ENCODE measurements around the gene HNRNPA0. TPM values are rescaled to one million over a fixed set of nuclear protein-coding genes. Genes with fewer than 3 reads are reported as not detected.

The HNRNPA0 gene
- total and polyA plus RNA-seq, 9 of the 15 experiments (the other 6 are each of a cell fraction or from before 2014, with no cell fraction given) = 5.0 to 33.3 (median 10.7) TPM

DNA sequence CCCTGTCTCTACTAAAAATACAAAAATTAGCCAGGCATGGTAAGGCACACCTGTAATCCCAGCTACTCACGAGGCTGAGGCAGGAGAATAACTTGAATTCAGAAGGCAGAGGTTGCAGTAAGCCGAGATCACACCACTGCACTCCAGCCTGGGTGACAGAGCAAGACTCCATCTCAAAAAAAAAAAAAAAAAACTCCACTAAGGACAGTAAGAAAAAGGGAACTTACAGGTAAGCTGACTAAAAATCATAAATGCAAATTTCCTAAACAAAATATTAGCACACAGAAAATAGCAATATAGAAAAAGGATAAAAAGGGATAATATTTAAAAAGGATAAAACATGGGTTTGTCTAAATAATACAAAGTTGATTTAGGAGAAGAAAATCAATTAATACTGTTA, 27.9 kb upstream of the HNRNPA0 start:
- Histone ChIP-seq H3K27me3 (ENCODE audit: control insufficient read depth in 2 of 2, insufficient read depth in 2 of 2, low read length in 2 of 2) (peaks cover 2 to 7% of the 10 kb centered on the region in 2 experiments; a peak in 3 of 5 replicates), H3K36me3 (ENCODE audit: control insufficient read depth, insufficient read depth, low read length) (no peaks in the 10 kb centered on the region), H3K79me2 (ENCODE audit: control insufficient read depth, insufficient read depth, low read length) (no peaks in the 10 kb centered on the region), H3K27ac (ENCODE audit: extremely low read depth, low read depth, low read length) (no peak overlapping the region), H3K4me3 (no peak overlapping the region), H3K4me2 (ENCODE audit: insufficient read depth, low read length) (no peak overlapping the region), H3K4me1 (replicated peaks in 1 of 2; ENCODE audit: control insufficient read depth in 2 of 2, insufficient read depth in 2 of 2, low read length in 2 of 2) (no peaks in the 10 kb centered on the region), H3K9ac (ENCODE audit: insufficient read depth in 1 of 2, low read depth in 2 of 2, low read length in 2 of 2) (no peak overlapping the region), H2AFZ (ENCODE audit: low read depth, low read length) (no peak overlapping the region), H3K9me1 (ENCODE audit: control insufficient read depth, insufficient read depth, low read length) (no peaks in the 10 kb centered on the region), H3K9me3 (replicated peaks; ENCODE audit: control insufficient read depth, insufficient read depth, low read depth, low read length) (no peaks in the 10 kb centered on the region), H4K20me1 (replicated peaks; ENCODE audit: control insufficient read depth, insufficient read depth, low read length) (no peaks in the 10 kb centered on the region)
- no peak for DNase-seq (ENCODE audit: extremely low read depth in 1 of 4, low spot score in 3 of 4)
- ATAC-seq = no peak
- no TSS peak for BruUV-seq (replicated peaks)
- in situ Hi-C loops (cut with MboI) = no loop called here
- intact Hi-C loops (cut with micrococcal nuclease) = no loop called here
- no peak for FAIRE-seq
- no peak for TF ChIP-seq TBP (optimal IDR thresholded peaks at IDR 0.05; ENCODE audit: low read depth, low read length)
- TF ChIP-seq POLR2G (IDR thresholded peaks at IDR 0.05; ENCODE audit: low read depth, low read length) = no peak
- TF ChIP-seq, protein P1, sequence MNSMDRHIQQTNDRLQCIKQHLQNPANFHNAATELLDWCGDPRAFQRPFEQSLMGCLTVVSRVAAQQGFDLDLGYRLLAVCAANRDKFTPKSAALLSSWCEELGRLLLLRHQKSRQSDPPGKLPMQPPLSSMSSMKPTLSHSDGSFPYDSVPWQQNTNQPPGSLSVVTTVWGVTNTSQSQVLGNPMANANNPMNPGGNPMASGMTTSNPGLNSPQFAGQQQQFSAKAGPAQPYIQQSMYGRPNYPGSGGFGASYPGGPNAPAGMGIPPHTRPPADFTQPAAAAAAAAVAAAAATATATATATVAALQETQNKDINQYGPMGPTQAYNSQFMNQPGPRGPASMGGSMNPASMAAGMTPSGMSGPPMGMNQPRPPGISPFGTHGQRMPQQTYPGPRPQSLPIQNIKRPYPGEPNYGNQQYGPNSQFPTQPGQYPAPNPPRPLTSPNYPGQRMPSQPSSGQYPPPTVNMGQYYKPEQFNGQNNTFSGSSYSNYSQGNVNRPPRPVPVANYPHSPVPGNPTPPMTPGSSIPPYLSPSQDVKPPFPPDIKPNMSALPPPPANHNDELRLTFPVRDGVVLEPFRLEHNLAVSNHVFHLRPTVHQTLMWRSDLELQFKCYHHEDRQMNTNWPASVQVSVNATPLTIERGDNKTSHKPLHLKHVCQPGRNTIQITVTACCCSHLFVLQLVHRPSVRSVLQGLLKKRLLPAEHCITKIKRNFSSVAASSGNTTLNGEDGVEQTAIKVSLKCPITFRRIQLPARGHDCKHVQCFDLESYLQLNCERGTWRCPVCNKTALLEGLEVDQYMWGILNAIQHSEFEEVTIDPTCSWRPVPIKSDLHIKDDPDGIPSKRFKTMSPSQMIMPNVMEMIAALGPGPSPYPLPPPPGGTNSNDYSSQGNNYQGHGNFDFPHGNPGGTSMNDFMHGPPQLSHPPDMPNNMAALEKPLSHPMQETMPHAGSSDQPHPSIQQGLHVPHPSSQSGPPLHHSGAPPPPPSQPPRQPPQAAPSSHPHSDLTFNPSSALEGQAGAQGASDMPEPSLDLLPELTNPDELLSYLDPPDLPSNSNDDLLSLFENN (IDR thresholded peaks at IDR 0.05; ENCODE audit: low read depth in 2 of 2, low read length in 2 of 2) = no peak
- no peak for TF ChIP-seq BACH1 (tag; IDR thresholded peaks at IDR 0.05)
- no peak for TF ChIP-seq OTX1 (CRISPR knock-in tag; IDR thresholded peaks at IDR 0.05)
- TF ChIP-seq PHB2 (IDR thresholded peaks at IDR 0.05; ENCODE audit: low read depth) = no peak
- TF ChIP-seq MBD2 (IDR thresholded peaks at IDR 0.05; ENCODE audit: borderline replicate concordance, low read depth) = no peak
- TF ChIP-seq GATAD2B (IDR thresholded peaks at IDR 0.05; ENCODE audit: borderline replicate concordance) = no peak
- TF ChIP-seq, protein P2, sequence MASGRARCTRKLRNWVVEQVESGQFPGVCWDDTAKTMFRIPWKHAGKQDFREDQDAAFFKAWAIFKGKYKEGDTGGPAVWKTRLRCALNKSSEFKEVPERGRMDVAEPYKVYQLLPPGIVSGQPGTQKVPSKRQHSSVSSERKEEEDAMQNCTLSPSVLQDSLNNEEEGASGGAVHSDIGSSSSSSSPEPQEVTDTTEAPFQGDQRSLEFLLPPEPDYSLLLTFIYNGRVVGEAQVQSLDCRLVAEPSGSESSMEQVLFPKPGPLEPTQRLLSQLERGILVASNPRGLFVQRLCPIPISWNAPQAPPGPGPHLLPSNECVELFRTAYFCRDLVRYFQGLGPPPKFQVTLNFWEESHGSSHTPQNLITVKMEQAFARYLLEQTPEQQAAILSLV (tag; IDR thresholded peaks at IDR 0.05) = no peak
- no peak for TF ChIP-seq ZNF445 (CRISPR knock-in tag; IDR thresholded peaks at IDR 0.05; ENCODE audit: low read depth)
- no peak for TF ChIP-seq LEF1 (IDR thresholded peaks at IDR 0.05)
- no peak for TF ChIP-seq ZNF696 (CRISPR knock-in tag; conservative IDR thresholded peaks at IDR 0.05)
- TF ChIP-seq, protein P3, sequence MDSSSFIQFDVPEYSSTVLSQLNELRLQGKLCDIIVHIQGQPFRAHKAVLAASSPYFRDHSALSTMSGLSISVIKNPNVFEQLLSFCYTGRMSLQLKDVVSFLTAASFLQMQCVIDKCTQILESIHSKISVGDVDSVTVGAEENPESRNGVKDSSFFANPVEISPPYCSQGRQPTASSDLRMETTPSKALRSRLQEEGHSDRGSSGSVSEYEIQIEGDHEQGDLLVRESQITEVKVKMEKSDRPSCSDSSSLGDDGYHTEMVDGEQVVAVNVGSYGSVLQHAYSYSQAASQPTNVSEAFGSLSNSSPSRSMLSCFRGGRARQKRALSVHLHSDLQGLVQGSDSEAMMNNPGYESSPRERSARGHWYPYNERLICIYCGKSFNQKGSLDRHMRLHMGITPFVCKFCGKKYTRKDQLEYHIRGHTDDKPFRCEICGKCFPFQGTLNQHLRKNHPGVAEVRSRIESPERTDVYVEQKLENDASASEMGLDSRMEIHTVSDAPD (CRISPR knock-in tag; IDR thresholded peaks at IDR 0.05) = no peak
- TF ChIP-seq ZNF436 (CRISPR knock-in tag; IDR thresholded peaks at IDR 0.05) = no peak
- ChIA-PET CTCF (ENCODE audit: low intra/inter-chr PET ratio) (no interaction called here), POLR2A (no interaction called here)
- WGBS (ENCODE audit: insufficient coverage, low coverage, missing lambda C conversion rate) = 3% methylated on average over 2 of the region's 2 CpGs

Data from K562 (cell line).